ENCODE measurements around the gene APOC1.
"Not testable (repeated sequence)": the region's sequence is repeated elsewhere in the genome, so short reads cannot be mapped to it uniquely, and the experiment has no call there.

APOC1 gene

DNA sequence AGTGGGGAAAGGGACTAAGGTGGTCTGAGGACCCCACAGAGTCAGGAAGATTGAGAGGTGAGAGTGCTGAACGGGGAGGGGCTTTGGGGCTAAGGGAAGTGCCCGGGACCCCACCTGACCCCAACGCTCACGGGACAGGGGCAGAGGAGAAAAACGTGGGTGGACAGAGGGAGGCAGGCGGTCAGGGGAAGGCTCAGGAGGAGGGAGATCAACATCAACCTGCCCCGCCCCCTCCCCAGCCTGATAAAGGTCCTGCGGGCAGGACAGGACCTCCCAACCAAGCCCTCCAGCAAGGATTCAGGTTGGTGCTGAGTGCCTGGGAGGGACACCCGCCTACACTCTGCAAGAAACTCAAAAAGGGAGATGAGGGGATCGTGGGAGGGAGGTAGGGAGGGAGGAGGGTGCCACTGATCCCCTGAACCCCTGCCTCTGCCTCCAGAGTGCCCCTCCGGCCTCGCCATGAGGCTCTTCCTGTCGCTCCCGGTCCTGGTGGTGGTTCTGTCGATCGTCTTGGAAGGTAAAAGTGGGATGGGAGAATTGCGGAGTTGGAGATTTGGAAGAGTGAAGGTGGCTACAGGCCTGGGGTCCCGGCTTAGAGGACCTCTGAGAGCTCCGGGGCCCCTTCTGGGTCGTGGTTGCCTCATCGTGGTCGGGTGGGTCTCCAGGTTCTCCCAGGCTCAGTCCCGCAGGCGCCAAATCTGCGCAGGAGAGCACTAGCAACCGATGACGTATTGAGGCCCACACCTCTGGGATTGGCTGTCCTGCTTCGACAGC lies at the start of gene APOC1:
Gene APOC1, plus strand, starts transcription at position 176 of the 774 bp plus-strand sequence. Its CDS starts 284 bp downstream, at position 460.
- peak; percentile 58 for DNase-seq (ENCODE audit: low read depth)

GRCh38 chr19:44865196-44865767 lies 49.1 kb upstream of the APOC1 start:
- no peak for DNase-seq (ENCODE audit: low read depth)

GRCh38 chr19:44866664-44867063 lies 47.7 kb upstream of the APOC1 start:
- no peak for DNase-seq (ENCODE audit: low read depth)

GRCh38 chr19:44867578-44867977 lies 46.8 kb upstream of the APOC1 start:
- no peak for DNase-seq (ENCODE audit: low read depth)

DNA sequence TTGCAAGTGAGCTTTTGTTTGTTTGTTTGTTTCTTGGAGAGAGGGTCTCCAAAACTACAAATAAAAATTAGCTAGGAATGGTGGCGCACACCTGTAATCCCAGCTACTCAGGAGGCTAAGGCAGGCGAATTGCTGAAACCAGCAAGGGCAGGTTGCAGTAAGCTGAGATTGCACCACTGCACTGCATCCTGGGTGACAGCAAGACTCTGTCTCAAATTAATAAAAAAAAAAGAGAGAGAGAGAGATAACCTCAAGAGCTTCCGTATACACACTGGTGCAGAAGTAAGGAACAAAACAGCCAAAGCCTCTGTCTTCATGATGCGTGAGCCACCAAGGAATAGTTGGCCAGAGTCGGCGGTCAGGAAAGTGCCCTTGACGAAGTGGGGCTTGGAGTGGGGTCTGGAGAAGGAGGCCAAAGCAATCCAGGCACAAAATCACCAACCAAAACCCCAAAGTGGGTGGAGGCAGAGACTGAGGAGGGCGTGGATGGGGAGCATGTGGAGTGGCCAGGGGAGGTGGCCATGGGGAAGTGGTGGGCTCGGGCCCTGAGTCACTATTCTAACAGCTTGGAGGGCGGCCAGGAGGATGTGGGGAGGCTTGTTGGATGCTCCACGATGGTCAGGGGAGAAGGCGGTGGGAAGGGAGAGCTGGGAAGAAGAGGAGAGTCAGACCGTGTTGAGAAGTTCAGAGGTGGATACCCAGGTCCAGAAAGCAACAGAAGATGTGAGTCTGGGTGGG lies 44.5 kb upstream of the APOC1 start:
- DNase-seq (ENCODE audit: low read depth): no peak

DNA sequence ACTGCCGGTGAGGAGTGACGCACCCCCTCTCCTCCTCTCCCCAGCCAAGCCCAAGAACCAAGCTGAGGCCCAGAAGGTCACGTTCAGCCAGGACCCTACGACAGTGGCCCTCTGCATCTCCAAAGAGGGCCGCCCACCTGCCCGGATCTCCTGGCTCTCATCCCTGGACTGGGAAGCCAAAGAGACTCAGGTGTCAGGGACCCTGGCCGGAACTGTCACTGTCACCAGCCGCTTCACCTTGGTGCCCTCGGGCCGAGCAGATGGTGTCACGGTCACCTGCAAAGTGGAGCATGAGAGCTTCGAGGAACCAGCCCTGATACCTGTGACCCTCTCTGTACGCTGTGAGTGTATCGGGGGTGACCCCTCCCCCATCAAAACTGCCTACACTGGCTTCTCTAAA lies 42.6 kb upstream of the APOC1 start:
- DNase-seq (ENCODE audit: low read depth): no peak

DNA sequence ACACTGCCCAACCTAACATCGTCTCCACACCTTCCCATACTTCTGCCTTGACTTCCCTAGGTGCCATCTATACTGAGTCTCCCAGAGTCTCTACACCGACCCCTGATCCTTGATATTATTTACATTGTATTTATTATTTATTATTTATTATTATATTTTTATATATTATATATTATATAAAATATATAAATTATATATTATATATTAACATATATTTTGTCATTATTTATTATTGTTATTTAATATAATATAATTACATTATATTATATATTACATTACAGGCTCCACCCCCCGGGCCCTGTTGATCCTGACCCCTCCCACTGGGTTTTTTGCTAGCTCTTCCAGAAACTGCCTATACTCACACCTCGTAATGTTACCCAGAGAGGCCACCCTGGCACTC lies 41.7 kb upstream of the APOC1 start:
- no peak for DNase-seq (ENCODE audit: low read depth)

- DNase-seq (ENCODE audit: low read depth): no peak
Observed at GRCh38 chr19:44874317-44874716, 40.1 kb upstream of the APOC1 start.

GRCh38 chr19:44875666-44876451 lies 38.5 kb upstream of the APOC1 start:
- DNase-seq (ENCODE audit: low read depth): no peak

- DNase-seq (ENCODE audit: low read depth): no peak
Observed at GRCh38 chr19:44876930-44877535, 37.4 kb upstream of the APOC1 start.

DNA sequence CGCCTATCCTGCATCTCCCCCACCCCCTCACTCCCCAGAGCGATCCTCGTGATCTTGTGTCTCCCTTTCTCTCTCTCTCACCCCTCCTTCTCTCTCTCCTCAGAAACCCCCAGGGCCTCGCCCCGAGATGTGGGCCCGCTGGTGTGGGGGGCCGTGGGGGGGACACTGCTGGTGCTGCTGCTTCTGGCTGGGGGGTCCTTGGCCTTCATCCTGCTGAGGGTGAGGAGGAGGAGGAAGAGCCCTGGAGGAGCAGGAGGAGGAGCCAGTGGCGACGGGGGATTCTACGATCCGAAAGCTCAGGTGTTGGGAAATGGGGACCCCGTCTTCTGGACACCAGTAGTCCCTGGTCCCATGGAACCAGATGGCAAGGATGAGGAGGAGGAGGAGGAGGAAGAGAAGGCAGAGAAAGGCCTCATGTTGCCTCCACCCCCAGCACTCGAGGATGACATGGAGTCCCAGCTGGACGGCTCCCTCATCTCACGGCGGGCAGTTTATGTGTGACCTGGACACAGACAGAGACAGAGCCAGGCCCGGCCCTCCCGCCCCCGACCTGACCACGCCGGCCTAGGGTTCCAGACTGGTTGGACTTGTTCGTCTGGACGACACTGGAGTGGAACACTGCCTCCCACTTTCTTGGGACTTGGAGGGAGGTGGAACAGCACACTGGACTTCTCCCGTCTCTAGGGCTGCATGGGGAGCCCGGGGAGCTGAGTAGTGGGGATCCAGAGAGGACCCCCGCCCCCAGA lies 36.1 kb upstream of the APOC1 start:
- no peak for DNase-seq (ENCODE audit: low read depth)

GRCh38 chr19:44879309-44880065 lies 34.9 kb upstream of the APOC1 start:
- DNase-seq (ENCODE audit: low read depth): no peak

DNA sequence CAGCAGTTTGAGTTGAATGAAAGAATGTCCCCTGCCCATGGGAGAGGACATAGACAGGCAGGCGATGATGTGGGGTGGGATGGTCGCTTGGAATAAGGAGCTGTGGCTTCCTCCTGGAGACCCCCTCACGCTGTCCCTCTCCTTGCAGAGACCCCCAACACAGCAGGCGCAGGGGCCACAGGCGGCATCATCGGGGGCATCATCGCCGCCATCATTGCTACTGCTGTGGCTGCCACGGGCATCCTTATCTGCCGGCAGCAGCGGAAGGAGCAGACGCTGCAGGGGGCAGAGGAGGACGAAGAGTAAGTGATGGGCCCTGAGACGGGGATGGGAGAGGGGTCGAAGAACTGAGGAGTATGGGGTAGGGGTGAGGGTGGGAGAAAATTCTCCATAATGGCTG lies 32.3 kb upstream of the APOC1 start:
- DNase-seq (ENCODE audit: low read depth): no peak

DNA sequence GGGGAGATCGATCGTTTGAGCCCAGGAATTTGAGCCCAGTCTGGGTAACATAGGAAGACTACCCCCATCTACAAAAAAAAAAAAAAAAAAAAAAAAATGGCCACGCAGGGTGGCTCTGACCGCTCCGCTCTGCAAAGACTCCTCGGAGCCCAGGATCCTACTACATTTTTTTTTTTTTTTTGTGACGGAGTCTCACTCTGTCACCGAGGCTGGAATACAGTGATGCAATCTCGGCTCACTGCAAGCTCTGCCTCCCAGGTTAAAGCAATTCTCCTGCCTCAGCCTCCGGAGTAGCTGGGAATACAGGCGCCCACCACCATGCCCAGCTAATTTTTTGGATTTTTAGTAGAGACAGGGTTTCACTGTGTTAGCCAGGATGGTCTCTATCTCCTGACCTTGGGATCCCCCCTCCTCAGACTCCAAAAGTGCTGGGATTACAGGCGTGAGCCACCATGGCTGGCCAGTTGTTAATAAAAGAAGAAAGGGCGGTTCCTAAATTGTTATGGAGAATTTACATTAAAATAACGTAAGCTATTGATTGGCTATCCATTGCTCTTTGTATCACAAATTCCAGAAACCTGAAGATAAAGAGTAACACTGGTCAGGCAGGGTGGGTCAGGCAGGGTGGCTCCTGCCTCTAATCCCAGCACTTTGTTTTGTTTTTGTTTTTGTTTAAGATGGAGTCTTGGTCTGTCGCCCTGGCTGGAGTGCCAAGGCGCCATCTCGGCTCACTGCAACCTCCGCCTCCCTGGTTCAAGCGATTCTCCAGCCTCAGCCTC lies 31.6 kb upstream of the APOC1 start:
- not testable (repeated sequence) for DNase-seq (ENCODE audit: low read depth)

GRCh38 chr19:44883922-44884321 lies 30.5 kb upstream of the APOC1 start:
- DNase-seq (ENCODE audit: low read depth): no peak

DNA sequence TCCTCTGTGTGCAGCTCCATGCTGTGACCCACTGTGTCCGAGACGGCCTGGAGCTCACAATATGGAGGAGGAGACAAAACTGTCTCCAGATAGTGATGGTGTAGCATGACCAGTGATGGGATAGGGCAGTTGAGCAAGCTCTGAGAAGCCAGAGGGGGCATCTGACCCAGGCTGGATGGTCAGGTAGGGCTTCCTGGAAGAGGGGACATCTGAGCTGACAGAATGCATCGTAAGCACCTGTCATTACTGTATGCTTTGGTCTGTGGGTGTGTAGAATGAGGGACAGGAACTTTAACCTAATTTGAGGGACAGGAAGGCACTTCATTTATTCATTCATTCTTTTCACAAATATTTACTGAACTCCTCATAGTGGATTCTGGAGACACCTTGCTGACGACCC lies 29.8 kb upstream of the APOC1 start:
- DNase-seq (ENCODE audit: low read depth): no peak

- DNase-seq (ENCODE audit: low read depth): no peak
Observed at GRCh38 chr19:44886141-44886540, 28.3 kb upstream of the APOC1 start.

DNA sequence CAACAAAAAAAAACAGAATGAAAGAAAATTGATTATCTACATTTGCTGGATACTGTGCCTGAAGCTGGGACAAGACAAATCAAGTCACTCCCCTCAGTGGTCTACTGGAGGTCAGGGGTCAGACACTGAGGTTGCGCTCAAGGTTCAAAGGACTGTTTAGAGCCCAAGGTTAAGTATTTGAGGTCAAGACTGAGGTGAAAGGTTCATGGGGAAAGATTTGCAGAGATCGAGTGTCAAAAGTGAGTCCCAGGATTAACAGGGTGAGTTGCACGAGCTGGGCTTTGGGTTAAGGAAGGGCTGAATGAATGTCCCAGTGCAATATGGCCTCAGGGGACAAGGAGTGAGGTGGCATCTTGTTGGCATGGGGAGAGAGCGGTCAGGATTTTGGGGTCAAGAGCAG lies 26.8 kb upstream of the APOC1 start:
- DNase-seq (ENCODE audit: low read depth): no peak

GRCh38 chr19:44888335-44888734 lies 26.1 kb upstream of the APOC1 start:
- DNase-seq (ENCODE audit: low read depth): not testable (repeated sequence)
